NCI-H446 (cell line): Measurements from ENCODE around the gene RBM19.

Source experiments
- DNase-seq, 2 experiments: peaks; one replicate each; lab custom pipeline; 2025; lab: John Stamatoyannopoulos, UW

The RBM19 gene

DNA sequence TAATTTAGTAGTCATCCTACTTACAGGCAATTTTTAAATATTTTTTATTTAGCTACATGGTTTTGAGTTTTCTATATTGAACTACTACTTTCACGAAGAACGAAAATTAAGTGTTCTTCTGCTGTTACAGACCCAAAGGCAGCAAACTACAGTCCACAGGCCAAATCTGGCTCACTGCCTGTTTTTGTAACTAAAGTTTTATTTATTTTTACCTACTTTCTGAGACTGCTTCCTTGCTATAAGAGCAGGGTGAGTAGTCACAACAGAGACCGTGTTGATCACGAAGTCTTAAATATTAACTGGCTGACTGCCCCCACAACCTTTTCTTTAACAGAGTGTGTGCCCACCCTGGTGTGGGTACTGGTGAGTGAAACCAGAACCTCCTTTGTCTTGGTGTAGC lies 11.6 kb downstream of the RBM19 start:
- no peak for DNase-seq

- DNase-seq, result no peak
Measured at GRCh38 chr12:113950873-113951272, 15.3 kb downstream of the RBM19 start.

DNA sequence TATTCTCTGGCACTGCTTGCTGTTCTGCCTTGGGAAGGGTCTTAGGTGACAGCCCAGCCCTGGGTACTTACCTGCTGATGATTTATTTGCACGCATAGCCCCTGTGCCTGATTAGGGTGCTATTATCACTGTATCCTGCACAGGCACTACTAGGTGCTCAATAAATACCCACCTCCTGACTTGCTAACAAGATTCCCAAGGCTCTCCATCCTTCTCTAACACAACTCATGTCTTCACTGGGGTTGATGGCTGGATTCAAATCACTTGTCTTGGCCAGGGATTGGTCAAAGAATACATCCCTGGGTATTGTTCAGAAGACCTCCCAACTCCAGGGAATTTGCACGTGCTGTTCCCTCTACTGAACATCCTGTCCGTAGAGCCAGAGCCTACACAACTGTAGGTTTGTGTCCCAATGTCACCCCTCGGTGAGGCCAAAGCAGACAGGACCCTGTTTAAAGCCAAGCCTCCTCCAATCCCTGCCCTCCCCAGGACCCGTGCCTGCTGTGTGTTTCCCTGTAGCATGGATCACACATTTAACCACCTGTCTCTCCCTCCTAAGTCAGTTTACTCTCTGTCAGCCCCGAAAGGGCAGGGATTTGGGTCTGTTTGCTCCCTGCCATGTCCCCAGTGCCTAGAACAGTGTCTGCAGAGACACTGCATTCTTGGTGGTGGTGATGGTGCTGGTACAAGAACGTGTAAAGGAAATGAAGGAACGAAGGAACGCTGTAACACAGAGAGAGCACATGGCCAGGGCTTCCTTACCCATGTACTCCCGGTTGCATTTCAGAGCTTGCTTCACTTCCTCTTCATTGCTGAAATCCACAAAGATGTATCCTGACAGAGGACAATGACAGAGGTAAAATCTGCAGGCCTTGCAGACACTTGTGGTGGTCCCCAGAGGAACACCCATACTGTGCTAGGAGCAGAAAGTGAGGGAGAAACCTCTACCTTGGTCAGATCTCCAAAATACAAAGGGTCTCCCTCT lies 16.5 kb downstream of the RBM19 start:
- no peak for DNase-seq

- DNase-seq, result no peak
Measured at GRCh38 chr12:113948151-113948914, 17.8 kb downstream of the RBM19 start.

- DNase-seq, result no peak
Measured at GRCh38 chr12:113946175-113946574, 19.9 kb downstream of the RBM19 start.

GRCh38 chr12:113945174-113946173 lies 20.7 kb downstream of the RBM19 start:
- DNase-seq, result no peak

GRCh38 chr12:113942209-113942608 lies 23.9 kb downstream of the RBM19 start:
- DNase-seq, result no peak

GRCh38 chr12:113941208-113941486 lies 25.0 kb downstream of the RBM19 start:
- no peak for DNase-seq

DNA sequence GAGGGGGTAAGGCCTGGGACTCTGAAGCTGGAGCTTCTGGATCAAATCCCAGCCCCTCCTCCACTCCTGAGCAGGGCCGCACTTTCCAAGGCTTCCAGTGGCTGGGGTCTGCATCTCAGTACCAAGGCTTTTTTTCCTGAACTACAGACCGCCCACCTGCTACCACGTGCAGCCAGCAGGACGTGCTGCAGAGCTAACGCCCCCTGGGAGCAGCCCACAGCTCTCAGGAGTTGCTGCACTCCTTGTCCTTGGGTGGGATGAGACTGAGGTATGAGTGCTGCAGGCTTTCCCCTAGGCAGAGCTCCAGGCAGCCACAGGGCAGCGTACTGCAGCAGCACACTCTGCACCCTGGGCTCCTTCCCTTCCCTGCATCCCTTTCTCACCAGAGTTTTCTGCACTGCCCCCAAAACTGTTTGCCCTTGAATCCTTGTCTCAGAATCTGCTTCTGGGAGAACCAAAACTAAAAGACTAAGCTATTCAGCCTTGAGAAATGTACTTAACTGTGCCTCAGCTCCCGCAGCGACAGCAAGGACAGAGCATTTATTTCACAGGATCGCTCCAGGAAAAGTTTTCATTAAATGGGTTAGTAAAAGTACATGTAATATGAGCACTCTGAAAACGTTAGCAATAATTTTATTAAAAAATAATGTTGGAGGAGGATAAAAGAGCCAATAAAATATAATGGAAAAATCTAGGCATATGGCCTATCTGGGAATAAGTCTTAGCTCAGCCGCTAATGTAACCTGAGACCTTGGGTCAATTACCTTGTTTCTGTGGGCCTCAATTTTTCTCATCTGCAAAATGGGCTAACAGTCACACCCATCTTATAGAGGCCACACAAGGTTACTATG lies 25.5 kb downstream of the RBM19 start:
- DNase-seq, result no peak

GRCh38 chr12:113939867-113940266 lies 26.3 kb downstream of the RBM19 start:
- no peak for DNase-seq

- DNase-seq, result no peak
Measured at GRCh38 chr12:113938471-113938870, 27.7 kb downstream of the RBM19 start.

- no peak for DNase-seq
Measured at GRCh38 chr12:113936460-113936859, 29.7 kb downstream of the RBM19 start.

GRCh38 chr12:113935459-113935858 lies 30.7 kb downstream of the RBM19 start:
- DNase-seq, result no peak

- no peak for DNase-seq
Measured at GRCh38 chr12:113934946-113935345, 31.2 kb downstream of the RBM19 start.

DNA sequence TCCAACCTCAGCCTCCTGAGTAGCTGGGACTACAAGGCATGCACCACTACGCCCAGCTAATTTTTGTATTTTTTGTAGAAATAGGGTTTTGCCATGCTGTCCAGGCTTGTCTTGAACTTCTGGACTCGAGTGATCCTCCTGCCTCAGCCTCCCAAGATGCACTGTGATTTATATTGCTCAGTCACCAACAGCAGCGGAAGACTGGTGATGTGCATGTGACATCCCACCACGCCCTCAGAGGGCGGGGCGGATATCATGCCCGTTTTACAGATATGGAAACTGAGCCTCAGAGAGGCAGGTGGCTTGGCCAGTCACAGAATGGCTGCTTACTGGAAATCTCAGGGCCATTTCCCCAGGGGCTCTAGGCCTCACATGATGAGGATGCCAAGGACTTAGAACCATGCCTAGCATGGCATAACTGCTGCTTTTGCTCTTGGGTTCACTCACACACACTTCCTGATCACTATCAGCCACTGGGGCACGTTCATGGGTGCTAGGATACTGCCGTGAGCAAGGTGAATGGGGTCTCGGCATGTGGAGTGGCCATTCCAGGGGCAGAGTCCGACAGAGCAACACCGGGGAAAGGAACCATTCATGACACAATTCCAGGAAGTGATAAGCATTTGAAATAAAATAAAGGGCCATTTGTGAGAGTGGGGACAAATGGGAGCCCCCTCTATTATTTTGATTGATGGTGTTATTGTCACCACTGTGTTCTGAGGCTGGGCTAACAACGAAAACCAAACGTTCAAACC lies 31.9 kb downstream of the RBM19 start:
- DNase-seq, result no peak

DNA sequence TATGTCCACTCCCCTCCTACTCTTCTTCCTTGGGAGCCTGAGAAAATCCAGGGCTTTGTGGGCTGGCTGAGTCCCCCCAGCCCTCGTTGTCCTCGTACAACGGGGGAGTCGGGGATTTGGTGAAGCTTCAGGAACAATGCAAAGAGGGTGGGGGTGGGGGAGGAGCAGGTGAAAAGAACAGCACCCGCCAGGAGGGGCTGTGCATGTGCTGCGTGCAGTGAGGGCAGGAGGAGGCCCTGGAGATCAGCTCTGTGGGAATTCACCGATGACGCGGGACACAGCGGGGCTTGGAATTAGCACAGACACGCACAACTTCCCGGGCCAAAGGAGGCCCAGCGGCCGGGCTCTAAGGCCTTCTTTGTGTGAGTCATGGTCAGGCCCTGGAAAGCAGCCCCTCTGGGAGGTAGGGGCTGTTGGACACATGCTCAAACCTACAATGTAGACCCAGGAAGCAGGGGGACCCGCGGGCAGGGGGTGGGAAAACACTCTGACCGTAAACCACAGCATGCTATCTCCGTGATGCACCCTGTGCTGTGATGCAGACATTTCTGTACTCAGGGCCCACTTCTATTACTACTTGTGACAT lies 32.8 kb downstream of the RBM19 start:
- DNase-seq, result no peak

DNA sequence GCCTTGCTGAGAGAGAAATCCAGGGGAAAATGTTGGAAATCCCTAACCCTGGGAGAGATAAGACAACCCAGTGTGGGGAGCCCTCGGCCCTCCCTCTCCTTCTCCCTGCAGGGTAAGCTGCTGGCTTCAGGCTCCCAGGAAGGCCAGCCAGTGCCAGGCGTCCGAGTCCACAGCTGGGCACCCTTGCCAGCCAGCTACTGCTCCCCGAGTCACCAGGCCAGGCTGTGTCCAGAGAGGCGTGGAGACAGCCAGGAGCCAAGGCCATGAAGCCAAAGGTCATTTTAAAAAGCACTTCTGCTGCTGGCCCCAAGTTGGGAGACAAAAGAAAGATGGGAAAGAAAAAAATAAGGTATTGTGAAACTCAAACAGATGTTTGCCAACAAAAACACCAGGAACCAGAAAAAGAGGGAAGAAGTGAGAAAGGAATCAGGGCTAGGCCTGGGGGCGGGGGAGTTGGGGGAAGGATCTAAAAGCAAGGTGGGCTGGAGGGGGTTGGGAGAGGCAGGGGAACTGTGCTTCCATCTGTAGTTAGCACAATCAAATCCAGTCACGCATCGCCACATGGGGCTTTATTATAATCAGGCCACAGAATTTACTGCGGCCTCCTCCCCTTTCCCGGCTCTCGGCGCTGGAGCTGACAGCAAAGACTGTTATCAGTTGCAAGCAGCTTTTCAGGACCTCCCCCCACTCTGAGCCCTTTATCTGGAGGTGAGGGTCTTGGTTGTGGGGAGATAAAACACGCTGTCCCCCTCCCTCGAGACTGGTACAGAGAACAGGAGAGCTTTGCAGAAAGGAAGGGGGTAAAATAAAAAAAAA lies 33.5 kb downstream of the RBM19 start:
- DNase-seq, result no peak

GRCh38 chr12:113931517-113931916 lies 34.6 kb downstream of the RBM19 start:
- no peak for DNase-seq

DNA sequence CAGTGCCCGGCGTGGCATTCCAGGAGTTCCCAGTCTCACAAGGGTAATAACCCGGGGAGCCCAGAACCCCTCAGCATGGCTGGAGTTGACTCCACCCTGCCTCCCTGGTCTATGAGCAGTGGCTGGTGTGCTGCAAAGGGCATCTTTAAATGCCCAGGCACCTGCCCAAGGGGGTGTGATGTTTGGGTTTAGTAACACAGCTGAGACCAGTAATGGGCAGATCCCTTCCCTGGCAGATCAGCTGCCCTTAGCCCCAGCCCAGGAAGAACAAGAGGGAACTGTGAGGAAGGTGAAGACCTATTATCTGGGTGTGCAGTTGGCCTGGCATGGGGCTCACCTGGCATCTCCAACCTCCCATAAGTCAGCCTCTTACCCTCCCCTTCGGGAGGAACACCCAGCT lies 35.9 kb downstream of the RBM19 start:
- DNase-seq, result no peak
